ENCODE results near the gene RXRB.

RXRB gene

GRCh38 chr6:33198159-33198852, 2.2 kb downstream of the RXRB start:
- TF ChIP-seq, protein P1, sequence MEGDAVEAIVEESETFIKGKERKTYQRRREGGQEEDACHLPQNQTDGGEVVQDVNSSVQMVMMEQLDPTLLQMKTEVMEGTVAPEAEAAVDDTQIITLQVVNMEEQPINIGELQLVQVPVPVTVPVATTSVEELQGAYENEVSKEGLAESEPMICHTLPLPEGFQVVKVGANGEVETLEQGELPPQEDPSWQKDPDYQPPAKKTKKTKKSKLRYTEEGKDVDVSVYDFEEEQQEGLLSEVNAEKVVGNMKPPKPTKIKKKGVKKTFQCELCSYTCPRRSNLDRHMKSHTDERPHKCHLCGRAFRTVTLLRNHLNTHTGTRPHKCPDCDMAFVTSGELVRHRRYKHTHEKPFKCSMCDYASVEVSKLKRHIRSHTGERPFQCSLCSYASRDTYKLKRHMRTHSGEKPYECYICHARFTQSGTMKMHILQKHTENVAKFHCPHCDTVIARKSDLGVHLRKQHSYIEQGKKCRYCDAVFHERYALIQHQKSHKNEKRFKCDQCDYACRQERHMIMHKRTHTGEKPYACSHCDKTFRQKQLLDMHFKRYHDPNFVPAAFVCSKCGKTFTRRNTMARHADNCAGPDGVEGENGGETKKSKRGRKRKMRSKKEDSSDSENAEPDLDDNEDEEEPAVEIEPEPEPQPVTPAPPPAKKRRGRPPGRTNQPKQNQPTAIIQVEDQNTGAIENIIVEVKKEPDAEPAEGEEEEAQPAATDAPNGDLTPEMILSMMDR (conservative IDR thresholded peaks at IDR 0.05; ENCODE audit: control insufficient read depth, insufficient read depth, low read depth, low read length): no peak

GRCh38 chr6:33197431-33198048, 2.9 kb downstream of the RXRB start:
- DNase-seq (ENCODE audit: low read depth): peak; percentile 73
- no peak overlapping the region for H3K4me3 ChIP-seq (ENCODE audit: control insufficient read depth, low read depth, low read length)
- TF ChIP-seq, protein P1 (conservative IDR thresholded peaks at IDR 0.05; ENCODE audit: control insufficient read depth, insufficient read depth, low read depth, low read length): peak; percentile 84

More at GRCh38 chr6:33198159-33198852, 2.2 kb downstream of the RXRB start:
- no peak overlapping the region for H3K4me3 ChIP-seq (ENCODE audit: control insufficient read depth, low read depth, low read length)
- no peak for DNase-seq (ENCODE audit: low read depth)

GRCh38 chr6:33195304-33196165, 4.9 kb downstream of the RXRB start:
- TF ChIP-seq, protein P1 (conservative IDR thresholded peaks at IDR 0.05; ENCODE audit: control insufficient read depth, insufficient read depth, low read depth, low read length): no peak
- H3K4me3 ChIP-seq (ENCODE audit: control insufficient read depth, low read depth, low read length): no peak overlapping the region
- DNase-seq (ENCODE audit: low read depth): no peak

DNA sequence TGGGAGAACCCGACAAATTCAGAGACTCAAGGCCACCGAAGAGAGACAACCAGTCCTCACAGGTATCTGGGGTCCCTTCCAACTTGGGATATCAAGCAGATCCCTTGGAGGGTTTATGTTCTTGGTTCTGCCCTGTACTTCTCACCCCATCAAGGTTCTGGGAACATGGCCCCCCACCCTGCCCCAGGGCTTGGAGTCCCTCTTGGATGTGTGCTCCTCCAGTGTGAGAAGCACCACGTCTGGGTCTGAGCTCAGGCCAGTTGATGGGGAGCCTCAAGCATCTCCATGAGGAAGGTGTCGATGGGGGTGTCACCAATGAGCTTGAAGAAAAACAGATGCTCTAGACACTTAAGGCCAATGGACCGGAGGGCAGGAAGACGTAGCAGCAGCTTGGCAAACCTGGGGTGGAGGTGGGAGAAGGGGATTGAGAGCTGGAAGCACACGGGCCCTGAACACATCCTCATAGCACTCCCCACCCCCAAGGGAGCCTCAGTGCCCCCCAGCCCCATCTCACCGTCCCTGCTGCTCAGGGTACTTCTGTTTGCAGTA, 6.0 kb downstream of the RXRB start:
- H3K4me3 ChIP-seq (ENCODE audit: control insufficient read depth, low read depth, low read length): no peak overlapping the region
- DNase-seq (ENCODE audit: low read depth): no peak
- TF ChIP-seq, protein P1 (conservative IDR thresholded peaks at IDR 0.05; ENCODE audit: control insufficient read depth, insufficient read depth, low read depth, low read length): no peak

DNA sequence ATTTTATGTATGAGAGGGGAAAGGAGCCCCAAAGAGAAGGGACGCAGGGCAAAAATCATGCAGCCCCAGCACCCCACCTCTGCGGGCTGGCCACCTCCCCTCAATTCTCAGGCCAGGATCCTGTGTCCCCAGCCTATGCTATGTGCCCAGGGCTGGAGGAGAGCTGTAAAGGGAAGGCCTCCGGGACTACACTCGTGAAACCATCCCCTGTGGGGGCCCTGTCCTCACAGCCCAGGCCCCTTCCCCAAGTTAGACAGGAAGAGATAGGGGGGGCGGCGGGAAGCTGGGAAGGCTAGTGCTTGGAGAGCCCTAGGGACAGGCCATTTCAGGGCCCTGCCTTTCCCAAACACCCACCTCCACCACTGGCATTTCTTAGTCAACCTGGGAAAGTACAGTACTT, 6.8 kb downstream of the RXRB start:
- TF ChIP-seq, protein P1 (conservative IDR thresholded peaks at IDR 0.05; ENCODE audit: control insufficient read depth, insufficient read depth, low read depth, low read length): no peak
- DNase-seq (ENCODE audit: low read depth): no peak
- H3K4me3 ChIP-seq (ENCODE audit: control insufficient read depth, low read depth, low read length): no peak overlapping the region
